ENCODE data around the gene SELE. TPM values are rescaled to one million over a fixed set of nuclear protein-coding genes. Genes with fewer than 3 reads are reported as not detected.

Gene SELE
- total RNA-seq, 1 donor from 2014 or later = not detected

GRCh38 chr1:169768161-169768560 lies 34.3 kb upstream of the SELE start:
- no peaks in the 10 kb centered on the region for H3K4me1 Mint-ChIP-seq (ENCODE audit: low read depth, unreplicated experiment)

GRCh38 chr1:169765580-169766331 lies 31.9 kb upstream of the SELE start:
- no peaks in the 10 kb centered on the region for H3K27me3 Mint-ChIP-seq (ENCODE audit: unreplicated experiment)
- no peak overlapping the region for H3K27ac Mint-ChIP-seq (ENCODE audit: unreplicated experiment)

More at GRCh38 chr1:169768161-169768560, 34.3 kb upstream of the SELE start:
- Mint-ChIP-seq H3K27ac (ENCODE audit: unreplicated experiment) (no peak overlapping the region), H3K4me3 (ENCODE audit: unreplicated experiment) (no peak overlapping the region), H3K9me3 (ENCODE audit: unreplicated experiment) (no peaks in the 10 kb centered on the region), H3K36me3 (ENCODE audit: unreplicated experiment) (no peaks in the 10 kb centered on the region), H3K27me3 (ENCODE audit: unreplicated experiment) (no peaks in the 10 kb centered on the region)
- DNase-seq = no peak
- TF ChIP-seq CTCF (IDR thresholded peaks at IDR 0.05; ENCODE audit: partially characterized antibody, unreplicated experiment) = no peak

GRCh38 chr1:169764919-169765318 lies 31.0 kb upstream of the SELE start:
- H3K4me1 Mint-ChIP-seq (ENCODE audit: low read depth, unreplicated experiment) = no peaks in the 10 kb centered on the region
- no peak for TF ChIP-seq CTCF (IDR thresholded peaks at IDR 0.05; ENCODE audit: partially characterized antibody, unreplicated experiment)
- no peaks in the 10 kb centered on the region for H3K9me3 Mint-ChIP-seq (ENCODE audit: unreplicated experiment)
- H3K27ac Mint-ChIP-seq (ENCODE audit: unreplicated experiment) = no peak overlapping the region
- no peaks in the 10 kb centered on the region for H3K27me3 Mint-ChIP-seq (ENCODE audit: unreplicated experiment)
- no peaks in the 10 kb centered on the region for H3K36me3 Mint-ChIP-seq (ENCODE audit: unreplicated experiment)
- DNase-seq = no peak
- H3K4me3 Mint-ChIP-seq (ENCODE audit: unreplicated experiment) = no peak overlapping the region

More at GRCh38 chr1:169765580-169766331, 31.9 kb upstream of the SELE start:
- Mint-ChIP-seq H3K36me3 (ENCODE audit: unreplicated experiment) (no peaks in the 10 kb centered on the region), H3K9me3 (ENCODE audit: unreplicated experiment) (no peaks in the 10 kb centered on the region), H3K4me1 (ENCODE audit: low read depth, unreplicated experiment) (no peaks in the 10 kb centered on the region), H3K4me3 (ENCODE audit: unreplicated experiment) (no peak overlapping the region)
- DNase-seq = no peak
- no peak for TF ChIP-seq CTCF (IDR thresholded peaks at IDR 0.05; ENCODE audit: partially characterized antibody, unreplicated experiment)

- TF ChIP-seq CTCF (IDR thresholded peaks at IDR 0.05; ENCODE audit: partially characterized antibody, unreplicated experiment) = no peak
- Mint-ChIP-seq H3K27ac (ENCODE audit: unreplicated experiment) (no peak overlapping the region), H3K9me3 (ENCODE audit: unreplicated experiment) (no peaks in the 10 kb centered on the region), H3K4me3 (ENCODE audit: unreplicated experiment) (no peak overlapping the region), H3K4me1 (ENCODE audit: low read depth, unreplicated experiment) (no peaks in the 10 kb centered on the region), H3K36me3 (ENCODE audit: unreplicated experiment) (peaks cover 4% of the 10 kb centered on the region), H3K27me3 (ENCODE audit: unreplicated experiment) (no peaks in the 10 kb centered on the region)
- no peak for DNase-seq
These were observed 28.8 kb upstream of the SELE start for GRCh38 chr1:169762699-169763098.

GRCh38 chr1:169759038-169759437 lies 25.2 kb upstream of the SELE start:
- no peak overlapping the region for H3K4me3 Mint-ChIP-seq (ENCODE audit: unreplicated experiment)
- H3K9me3 Mint-ChIP-seq (ENCODE audit: unreplicated experiment) = no peaks in the 10 kb centered on the region
- no peak for DNase-seq
- no peak overlapping the region for H3K27ac Mint-ChIP-seq (ENCODE audit: unreplicated experiment)
- H3K27me3 Mint-ChIP-seq (ENCODE audit: unreplicated experiment) = no peaks in the 10 kb centered on the region
- H3K4me1 Mint-ChIP-seq (ENCODE audit: low read depth, unreplicated experiment) = no peaks in the 10 kb centered on the region
- no peak for TF ChIP-seq CTCF (IDR thresholded peaks at IDR 0.05; ENCODE audit: partially characterized antibody, unreplicated experiment)
- peaks cover 4% of the 10 kb centered on the region for H3K36me3 Mint-ChIP-seq (ENCODE audit: unreplicated experiment)

Data from glutamatergic neuron (in vitro differentiated cells).